AG10803 (cell line): ENCODE results near the gene PC.
"Not testable (repeated sequence)": the region's sequence is repeated elsewhere in the genome, so short reads cannot be mapped to it uniquely, and the experiment has no call there.

Experiments
- DNase-seq: peaks from one replicate; pipeline ENCODE4 v3.0.0; 2010; ENCODE audit warnings: low read depth
- H3K4me3 ChIP-seq: 2 replicates; pipeline ENCODE4 v1.5.1; 2011; ENCODE audit warnings: mild to moderate bottlenecking, low read length, control low read depth
- TF ChIP-seq, protein P1 (sequence below): conservative IDR thresholded peaks from 2 replicates; pipeline ENCODE4 v1.5.1; 2011; ENCODE audit warnings: mild to moderate bottlenecking, low read length, control low read depth, inconsistent platforms

PC gene

DNA sequence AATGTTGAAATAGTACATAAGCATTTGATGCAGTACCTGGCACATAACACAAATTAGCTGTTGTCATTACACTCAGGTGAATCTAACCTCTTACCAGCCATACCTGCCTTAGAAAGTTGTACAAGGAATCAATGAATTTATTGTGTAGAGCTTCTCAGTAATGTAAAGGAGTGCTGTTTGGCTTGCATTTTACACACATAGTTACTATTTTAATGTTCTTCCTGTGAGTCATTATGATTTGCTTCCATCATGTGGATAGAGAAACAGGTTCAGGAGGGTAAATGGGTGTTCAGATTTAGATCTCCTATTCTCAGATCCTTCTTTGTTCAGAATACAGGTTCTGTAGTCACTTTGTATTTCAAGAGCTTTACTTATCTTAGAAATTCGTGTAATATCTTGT lies 142.5 kb downstream of the PC start:
- TF ChIP-seq, protein P1, sequence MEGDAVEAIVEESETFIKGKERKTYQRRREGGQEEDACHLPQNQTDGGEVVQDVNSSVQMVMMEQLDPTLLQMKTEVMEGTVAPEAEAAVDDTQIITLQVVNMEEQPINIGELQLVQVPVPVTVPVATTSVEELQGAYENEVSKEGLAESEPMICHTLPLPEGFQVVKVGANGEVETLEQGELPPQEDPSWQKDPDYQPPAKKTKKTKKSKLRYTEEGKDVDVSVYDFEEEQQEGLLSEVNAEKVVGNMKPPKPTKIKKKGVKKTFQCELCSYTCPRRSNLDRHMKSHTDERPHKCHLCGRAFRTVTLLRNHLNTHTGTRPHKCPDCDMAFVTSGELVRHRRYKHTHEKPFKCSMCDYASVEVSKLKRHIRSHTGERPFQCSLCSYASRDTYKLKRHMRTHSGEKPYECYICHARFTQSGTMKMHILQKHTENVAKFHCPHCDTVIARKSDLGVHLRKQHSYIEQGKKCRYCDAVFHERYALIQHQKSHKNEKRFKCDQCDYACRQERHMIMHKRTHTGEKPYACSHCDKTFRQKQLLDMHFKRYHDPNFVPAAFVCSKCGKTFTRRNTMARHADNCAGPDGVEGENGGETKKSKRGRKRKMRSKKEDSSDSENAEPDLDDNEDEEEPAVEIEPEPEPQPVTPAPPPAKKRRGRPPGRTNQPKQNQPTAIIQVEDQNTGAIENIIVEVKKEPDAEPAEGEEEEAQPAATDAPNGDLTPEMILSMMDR: no peak
- no peak overlapping the region for H3K4me3 ChIP-seq
- DNase-seq: no peak

DNA sequence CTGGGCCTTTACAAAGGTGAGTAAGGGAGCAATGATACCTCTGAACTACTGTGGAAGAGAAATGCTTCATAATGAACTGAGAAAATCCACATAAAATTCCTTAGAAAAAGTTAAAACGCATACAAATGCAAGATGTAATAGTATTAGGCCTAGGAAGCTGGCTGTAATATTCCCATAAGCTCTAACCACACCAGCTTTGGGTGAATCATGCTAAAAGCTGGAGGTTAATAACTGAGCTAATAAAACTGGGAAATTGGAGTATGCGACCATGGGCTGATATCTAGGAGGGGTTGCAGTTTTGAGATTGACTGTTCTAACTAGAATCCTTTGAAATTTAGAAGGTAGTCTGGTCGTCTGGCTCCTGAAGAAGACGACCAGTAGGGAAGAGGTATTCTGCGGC lies 143.5 kb downstream of the PC start:
- no peak overlapping the region for H3K4me3 ChIP-seq
- no peak for DNase-seq
- TF ChIP-seq, protein P1: no peak

DNA sequence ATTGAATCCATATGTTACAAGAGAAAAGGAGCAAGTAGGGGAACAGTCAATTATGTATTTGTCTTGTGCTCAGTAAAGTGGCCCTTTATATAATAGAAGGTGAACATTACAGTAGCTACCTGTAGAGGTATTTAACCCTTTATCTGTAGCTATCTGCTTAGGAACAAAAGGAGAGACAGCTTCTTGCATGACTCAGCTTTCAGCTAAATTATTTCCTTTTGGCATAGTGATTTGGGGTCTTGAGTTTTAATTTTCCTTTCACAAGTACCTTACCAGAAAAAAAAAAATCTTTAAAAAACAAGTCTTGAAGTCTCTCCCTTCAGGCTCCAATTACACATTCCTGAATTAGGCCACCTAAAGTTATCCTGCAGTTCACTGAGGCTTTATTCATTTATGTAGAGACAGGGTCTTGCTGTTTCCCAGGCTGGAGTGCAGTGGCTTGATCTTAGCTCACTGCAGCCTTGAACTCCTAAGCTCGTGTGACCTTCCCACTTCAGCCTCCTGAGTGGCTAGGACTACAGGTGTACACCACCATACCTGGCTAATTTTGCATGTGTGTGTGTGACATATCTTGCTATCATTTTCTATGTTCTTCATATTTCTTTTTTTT lies 147.5 kb downstream of the PC start:
- TF ChIP-seq, protein P1: no peak
- no peak overlapping the region for H3K4me3 ChIP-seq
- no peak for DNase-seq

DNA sequence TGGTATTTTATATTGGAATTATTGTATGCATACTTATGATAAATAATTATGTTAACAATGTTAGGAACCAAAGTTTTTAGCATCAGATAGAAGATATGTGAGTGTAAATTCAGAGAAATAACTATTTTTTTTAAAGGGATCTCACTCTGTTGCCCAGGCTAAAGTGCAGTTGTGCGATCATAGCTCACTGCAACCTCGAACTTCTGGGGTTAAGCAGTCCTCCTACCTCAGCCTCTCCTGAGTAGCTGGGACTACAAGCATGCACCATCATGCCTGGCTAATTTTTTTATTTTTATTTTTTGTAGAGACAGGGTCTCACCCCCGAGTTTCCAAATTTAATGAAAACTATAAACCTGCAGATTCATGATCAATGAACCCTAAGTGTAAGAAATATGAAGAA lies 148.6 kb downstream of the PC start:
- no peak overlapping the region for H3K4me3 ChIP-seq
- TF ChIP-seq, protein P1: no peak
- no peak for DNase-seq

DNA sequence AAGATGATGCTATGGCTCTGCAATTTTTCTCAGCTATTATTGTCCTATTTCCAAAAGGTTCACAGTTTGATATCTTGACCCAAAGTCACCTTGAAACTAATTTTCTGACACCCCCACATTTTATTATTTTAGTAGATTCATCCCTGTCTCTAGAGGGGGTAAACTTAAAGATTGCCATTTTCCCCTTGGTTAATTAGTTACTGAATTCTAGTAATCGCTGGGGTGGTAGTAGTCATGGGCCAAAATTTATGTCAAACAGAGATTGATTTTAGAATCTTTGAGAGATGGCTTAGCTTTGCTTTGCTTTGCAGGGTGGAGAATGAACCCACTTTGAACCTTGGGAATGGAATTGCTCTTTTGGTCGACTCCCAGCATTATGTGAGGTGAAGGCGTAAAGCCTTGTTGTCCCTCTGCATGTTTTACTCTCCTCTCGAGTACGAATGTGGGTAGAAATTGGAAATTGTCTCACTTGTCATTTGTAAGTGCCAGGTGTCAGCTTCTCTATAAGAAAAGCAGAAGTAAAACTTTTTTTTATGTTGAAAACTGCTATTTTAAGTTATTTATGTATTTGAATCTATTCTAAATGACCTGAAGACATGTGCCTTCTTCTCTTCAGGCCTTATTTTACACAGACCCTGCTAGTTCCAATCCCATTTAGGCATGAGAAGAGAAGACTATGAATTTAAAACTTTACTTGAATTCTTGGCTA lies 157.3 kb downstream of the PC start:
- DNase-seq: no peak
- TF ChIP-seq, protein P1: no peak
- no peak overlapping the region for H3K4me3 ChIP-seq

DNA sequence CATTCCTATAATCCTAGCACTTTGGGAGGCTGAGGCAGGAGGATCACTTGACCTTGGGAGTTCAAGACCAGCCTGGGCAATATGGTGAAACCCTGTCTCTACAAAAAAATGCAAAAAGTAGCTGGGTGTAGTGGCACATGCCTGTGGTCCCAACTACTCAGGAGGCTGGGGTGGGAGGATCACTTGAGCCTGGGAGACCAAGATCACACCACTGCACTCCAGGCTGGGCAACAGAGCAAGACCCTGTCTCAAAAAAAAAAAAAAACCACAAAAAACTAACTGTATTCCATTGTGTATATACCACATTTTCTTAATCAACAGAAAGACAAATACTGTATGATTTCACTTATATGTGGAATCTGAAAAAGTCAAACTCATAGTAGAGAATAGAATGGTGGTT lies 158.4 kb downstream of the PC start:
- not testable (repeated sequence) for DNase-seq, H3K4me3 ChIP-seq
